ENCODE measurements around the gene TP53BP2. TPM values are rescaled to one million over a fixed set of nuclear protein-coding genes. Genes with fewer than 3 reads are reported as not detected.

Gene TP53BP2
- total RNA-seq, 2 experiments from 2014 or later = 21.1 to 21.7 TPM

GRCh38 chr1:223788746-223789415, 56.9 kb downstream of the TP53BP2 start:
- H3K36me3 ChIP-seq (ENCODE audit: insufficient read depth, low read length) = peaks cover 23% of the 10 kb centered on the region
- no peak overlapping the region for H3K4me2 ChIP-seq (ENCODE audit: low read length)
- H3K4me1 ChIP-seq (ENCODE audit: insufficient read depth, low read length, poor library complexity, severe bottlenecking) = no peaks in the 10 kb centered on the region
- H4K20me1 ChIP-seq (ENCODE audit: insufficient read depth, low read length) = no peaks in the 10 kb centered on the region
- ChIA-PET POLR2A (interaction anchor here (0.7 kb wide), 1 partner anchor 349 kb away, joined by 3 read pairs; no protein-coding TSS in a partner anchor), CTCF (ENCODE audit: unreplicated experiment) (no interaction called here)
- no peak overlapping the region for H2AFZ ChIP-seq (ENCODE audit: low read length)
- DNase-seq (ENCODE audit: low spot score) = no peak
- H3K9me2 ChIP-seq (ENCODE audit: insufficient read depth, low read length) = no peaks in the 10 kb centered on the region
- no peaks in the 10 kb centered on the region for H3K79me2 ChIP-seq (ENCODE audit: insufficient read depth, low read depth, low read length)
- TF ChIP-seq EZH2phosphoT487 (IDR thresholded peaks at IDR 0.05; ENCODE audit: borderline replicate concordance, low read depth, low read length) = no peak
- TF ChIP-seq, protein P1, sequence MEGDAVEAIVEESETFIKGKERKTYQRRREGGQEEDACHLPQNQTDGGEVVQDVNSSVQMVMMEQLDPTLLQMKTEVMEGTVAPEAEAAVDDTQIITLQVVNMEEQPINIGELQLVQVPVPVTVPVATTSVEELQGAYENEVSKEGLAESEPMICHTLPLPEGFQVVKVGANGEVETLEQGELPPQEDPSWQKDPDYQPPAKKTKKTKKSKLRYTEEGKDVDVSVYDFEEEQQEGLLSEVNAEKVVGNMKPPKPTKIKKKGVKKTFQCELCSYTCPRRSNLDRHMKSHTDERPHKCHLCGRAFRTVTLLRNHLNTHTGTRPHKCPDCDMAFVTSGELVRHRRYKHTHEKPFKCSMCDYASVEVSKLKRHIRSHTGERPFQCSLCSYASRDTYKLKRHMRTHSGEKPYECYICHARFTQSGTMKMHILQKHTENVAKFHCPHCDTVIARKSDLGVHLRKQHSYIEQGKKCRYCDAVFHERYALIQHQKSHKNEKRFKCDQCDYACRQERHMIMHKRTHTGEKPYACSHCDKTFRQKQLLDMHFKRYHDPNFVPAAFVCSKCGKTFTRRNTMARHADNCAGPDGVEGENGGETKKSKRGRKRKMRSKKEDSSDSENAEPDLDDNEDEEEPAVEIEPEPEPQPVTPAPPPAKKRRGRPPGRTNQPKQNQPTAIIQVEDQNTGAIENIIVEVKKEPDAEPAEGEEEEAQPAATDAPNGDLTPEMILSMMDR (conservative IDR thresholded peaks at IDR 0.05; ENCODE audit: low read length) = no peak
- no peaks in the 10 kb centered on the region for H3K9me3 ChIP-seq (ENCODE audit: low read length)
- BruUV-seq (replicated peaks) = no TSS peak
- H3K27ac ChIP-seq (ENCODE audit: low read depth, low read length, poor library complexity, severe bottlenecking) = no peak overlapping the region
- intact Hi-C loops (cut with micrococcal nuclease; ENCODE audit: unreplicated experiment) = no loop called here
- H3K4me3 ChIP-seq (ENCODE audit: low read depth, low read length, poor library complexity, severe bottlenecking) = no peak overlapping the region

GRCh38 chr1:223785808-223786207, 59.9 kb downstream of the TP53BP2 start:
- ChIA-PET POLR2A (no interaction called here), CTCF (ENCODE audit: unreplicated experiment) (no interaction called here)
- Histone ChIP-seq H3K9me3 (ENCODE audit: low read length) (no peaks in the 10 kb centered on the region), H3K79me2 (ENCODE audit: insufficient read depth, low read depth, low read length) (no peaks in the 10 kb centered on the region), H3K4me3 (ENCODE audit: low read depth, low read length, poor library complexity, severe bottlenecking) (no peak overlapping the region), H3K36me3 (ENCODE audit: insufficient read depth, low read length) (peaks cover 20% of the 10 kb centered on the region), H2AFZ (ENCODE audit: low read length) (no peak overlapping the region), H3K4me1 (ENCODE audit: insufficient read depth, low read length, poor library complexity, severe bottlenecking) (no peaks in the 10 kb centered on the region), H3K4me2 (ENCODE audit: low read length) (no peak overlapping the region), H3K9me2 (ENCODE audit: insufficient read depth, low read length) (no peaks in the 10 kb centered on the region), H3K27ac (ENCODE audit: low read depth, low read length, poor library complexity, severe bottlenecking) (no peak overlapping the region), H4K20me1 (ENCODE audit: insufficient read depth, low read length) (no peaks in the 10 kb centered on the region)
- BruUV-seq (replicated peaks) = no TSS peak
- TF ChIP-seq, protein P1 (conservative IDR thresholded peaks at IDR 0.05; ENCODE audit: low read length) = no peak
- no peak for TF ChIP-seq EZH2phosphoT487 (IDR thresholded peaks at IDR 0.05; ENCODE audit: borderline replicate concordance, low read depth, low read length)
- intact Hi-C loops (cut with micrococcal nuclease; ENCODE audit: unreplicated experiment) = no loop called here
- DNase-seq (ENCODE audit: low spot score) = no peak

GRCh38 chr1:223784541-223784940, 61.2 kb downstream of the TP53BP2 start:
- Histone ChIP-seq H3K79me2 (ENCODE audit: insufficient read depth, low read depth, low read length) (no peaks in the 10 kb centered on the region), H3K9me2 (ENCODE audit: insufficient read depth, low read length) (no peaks in the 10 kb centered on the region), H2AFZ (ENCODE audit: low read length) (no peak overlapping the region), H3K4me1 (ENCODE audit: insufficient read depth, low read length, poor library complexity, severe bottlenecking) (no peaks in the 10 kb centered on the region), H3K4me2 (ENCODE audit: low read length) (no peak overlapping the region), H3K4me3 (ENCODE audit: low read depth, low read length, poor library complexity, severe bottlenecking) (no peak overlapping the region), H3K9me3 (ENCODE audit: low read length) (no peaks in the 10 kb centered on the region), H3K36me3 (ENCODE audit: insufficient read depth, low read length) (peaks cover 32% of the 10 kb centered on the region), H4K20me1 (ENCODE audit: insufficient read depth, low read length) (no peaks in the 10 kb centered on the region), H3K27ac (ENCODE audit: low read depth, low read length, poor library complexity, severe bottlenecking) (no peak overlapping the region)
- POLR2A ChIA-PET = interaction anchor here (0.6 to 1.3 kb wide), 2 partner anchors 13 to 460 kb away, joined by 4 to 5 read pairs; no protein-coding TSS in a partner anchor
- intact Hi-C loops (cut with micrococcal nuclease; ENCODE audit: unreplicated experiment) = no loop called here
- CTCF ChIA-PET (ENCODE audit: unreplicated experiment) = no interaction called here
- BruUV-seq (replicated peaks) = no TSS peak
- TF ChIP-seq, protein P1 (conservative IDR thresholded peaks at IDR 0.05; ENCODE audit: low read length) = no peak
- no peak for TF ChIP-seq EZH2phosphoT487 (IDR thresholded peaks at IDR 0.05; ENCODE audit: borderline replicate concordance, low read depth, low read length)
- DNase-seq (ENCODE audit: low spot score) = no peak

All from OCI-LY7 (cell line).